GM21360 (cell line): ENCODE measurements around the gene ITSN1.

Experiments
- ATAC-seq: cut with Tn5 transposase; IDR thresholded peaks from one replicate; pipeline ENCODE4 v1.9.1; 2021; ENCODE audit warnings: mild to moderate bottlenecking, moderate library complexity; ENCODE audit not compliant: unreplicated experiment

The ITSN1 gene

DNA sequence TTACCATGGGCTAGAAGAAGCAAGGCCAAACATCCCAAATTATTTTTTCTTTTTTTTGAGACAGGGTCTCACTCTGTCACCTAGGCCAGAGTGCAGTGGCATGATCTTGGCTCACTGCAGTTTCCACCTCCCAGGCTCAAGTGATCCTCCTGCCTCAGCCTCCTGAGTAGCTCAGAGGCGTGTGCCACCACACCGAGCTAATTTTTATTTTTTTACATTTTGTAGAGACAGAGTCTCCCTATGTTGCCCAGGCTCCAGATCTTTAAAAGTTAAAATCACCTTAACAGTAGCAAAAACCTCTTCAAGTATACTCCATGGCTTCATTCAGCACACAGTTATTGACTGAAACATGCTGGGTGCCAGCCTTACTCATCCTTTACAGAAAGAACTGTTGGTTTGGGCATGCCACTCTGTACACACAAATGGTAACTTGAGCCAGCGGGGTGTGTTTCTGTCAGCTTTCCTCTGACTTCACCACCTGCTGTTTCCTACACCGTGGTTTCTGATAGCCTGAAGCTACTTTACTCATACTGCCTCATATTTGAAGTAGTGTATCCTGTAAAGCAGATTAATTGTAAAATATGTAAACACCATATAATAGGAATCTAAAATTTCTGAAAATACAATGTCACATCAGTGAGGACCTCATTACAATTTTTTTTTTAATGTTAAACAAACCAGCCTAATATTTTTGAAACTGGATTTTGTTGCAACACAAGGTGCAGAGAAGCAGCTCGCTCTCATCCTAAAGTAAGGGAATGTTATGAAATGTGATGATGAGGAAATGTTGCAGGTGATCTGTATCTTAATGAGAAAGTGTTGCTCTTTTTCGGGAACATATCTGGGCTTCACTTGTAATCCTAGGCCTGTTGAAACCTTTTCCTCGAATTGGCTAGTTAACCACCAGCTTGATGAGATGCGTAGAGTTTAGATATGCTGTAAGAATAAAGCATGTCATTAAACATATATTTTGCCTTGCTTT is 159.4 kb downstream of the ITSN1 start:
- no peak for ATAC-seq

DNA sequence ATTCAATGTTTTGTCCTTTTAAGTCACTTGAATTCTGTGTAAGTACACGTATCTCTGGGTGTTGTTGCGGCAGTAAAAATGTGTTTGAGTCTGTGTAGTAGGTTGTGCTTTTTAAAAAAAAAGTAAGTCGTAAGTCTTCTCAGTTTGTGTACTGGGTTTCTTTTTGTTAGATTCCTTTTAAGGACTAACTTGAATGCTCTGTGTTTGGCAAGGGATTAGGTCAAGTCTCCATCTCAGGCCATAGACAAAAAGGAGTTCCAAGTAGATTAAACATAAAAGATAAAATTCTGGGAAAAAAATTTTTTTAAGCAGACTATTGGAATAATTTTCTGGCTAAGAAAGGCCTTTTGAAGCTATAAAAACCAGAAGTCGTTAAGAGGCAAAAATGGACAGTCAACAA is 160.2 kb downstream of the ITSN1 start:
- ATAC-seq, result no peak

DNA sequence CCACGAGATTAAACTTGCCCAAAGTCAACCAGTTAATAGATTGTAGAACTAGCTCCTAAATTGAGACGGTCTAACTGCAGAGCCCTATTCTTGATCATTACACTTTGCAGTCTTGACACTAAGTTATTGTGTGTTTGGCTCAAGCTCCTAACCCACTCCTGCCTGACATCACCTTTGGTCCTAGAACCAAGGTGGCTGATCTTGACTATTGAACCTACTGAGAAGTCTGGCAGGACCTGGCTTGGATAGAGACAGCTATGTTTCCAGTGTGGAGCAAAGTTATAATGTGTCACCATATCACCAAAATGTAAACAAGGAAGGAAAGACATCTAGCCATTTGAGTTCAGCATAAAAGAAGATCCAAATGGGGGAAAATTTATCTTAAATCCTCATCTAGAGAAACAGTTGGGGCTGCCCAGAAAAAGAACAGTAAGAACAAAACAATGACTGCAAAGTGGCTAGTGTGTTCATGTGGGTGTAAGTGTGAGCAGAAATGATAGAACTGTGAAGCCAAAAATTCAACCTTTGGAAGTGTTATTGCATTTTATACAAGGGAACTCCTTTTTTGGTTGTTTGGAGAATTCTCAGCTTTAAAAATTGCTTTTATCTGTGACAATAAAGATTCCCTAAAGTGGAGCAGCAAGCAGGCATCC is 166.5 kb downstream of the ITSN1 start:
- no peak for ATAC-seq

DNA sequence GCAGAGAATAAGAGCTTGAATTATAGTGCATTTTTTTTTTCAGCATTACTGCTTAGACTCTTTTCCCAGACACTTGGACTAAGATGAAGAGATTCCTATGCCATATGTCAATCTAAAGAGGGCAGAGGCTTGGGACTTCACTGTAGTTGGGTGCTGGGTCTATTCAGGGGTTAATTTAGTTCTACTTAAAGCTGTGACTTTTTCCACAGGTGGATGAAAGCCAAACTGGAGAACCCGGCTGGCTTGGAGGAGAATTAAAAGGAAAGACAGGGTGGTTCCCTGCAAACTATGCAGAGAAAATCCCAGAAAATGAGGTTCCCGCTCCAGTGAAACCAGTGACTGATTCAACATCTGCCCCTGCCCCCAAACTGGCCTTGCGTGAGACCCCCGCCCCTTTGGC is 168.5 kb downstream of the ITSN1 start:
- ATAC-seq, result no peak

DNA sequence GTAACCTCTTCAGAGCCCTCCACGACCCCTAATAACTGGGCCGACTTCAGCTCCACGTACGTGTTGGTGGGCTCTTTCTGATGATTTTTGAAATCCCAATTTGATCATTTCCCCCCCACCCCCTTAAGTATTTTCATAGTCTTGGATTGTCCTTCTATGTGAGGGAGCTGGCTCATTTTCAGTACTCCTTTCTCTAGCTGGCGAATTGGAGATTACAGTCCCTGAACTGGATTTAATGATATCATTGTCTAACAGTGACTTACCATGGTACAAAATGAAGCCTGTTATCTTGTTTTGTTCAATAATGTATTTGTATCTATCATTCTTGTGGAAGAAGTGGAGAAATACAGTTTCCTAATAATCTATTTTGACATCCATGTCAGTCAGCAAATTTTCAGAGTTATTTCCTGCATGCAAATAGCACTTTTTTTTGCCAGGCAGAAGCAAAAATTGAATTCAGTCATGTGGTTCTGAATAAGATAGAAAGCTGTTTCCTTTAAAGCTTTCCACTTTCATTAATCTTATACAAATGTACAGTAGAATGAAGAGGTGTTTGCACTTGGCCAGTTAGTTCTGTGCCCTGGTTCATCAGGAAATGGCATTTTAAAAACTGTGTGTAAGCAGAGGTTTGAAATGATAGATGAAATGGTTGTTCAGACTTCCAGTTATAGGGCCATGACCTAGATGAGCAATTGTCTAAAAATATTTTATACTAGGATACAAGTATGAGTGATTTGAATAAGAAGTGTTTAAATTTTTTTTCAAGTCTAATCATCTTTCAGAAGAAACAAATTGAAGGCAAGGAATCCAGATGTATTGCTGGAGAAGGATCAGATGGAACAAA is 169.1 kb downstream of the ITSN1 start:
- ATAC-seq, result no peak

DNA sequence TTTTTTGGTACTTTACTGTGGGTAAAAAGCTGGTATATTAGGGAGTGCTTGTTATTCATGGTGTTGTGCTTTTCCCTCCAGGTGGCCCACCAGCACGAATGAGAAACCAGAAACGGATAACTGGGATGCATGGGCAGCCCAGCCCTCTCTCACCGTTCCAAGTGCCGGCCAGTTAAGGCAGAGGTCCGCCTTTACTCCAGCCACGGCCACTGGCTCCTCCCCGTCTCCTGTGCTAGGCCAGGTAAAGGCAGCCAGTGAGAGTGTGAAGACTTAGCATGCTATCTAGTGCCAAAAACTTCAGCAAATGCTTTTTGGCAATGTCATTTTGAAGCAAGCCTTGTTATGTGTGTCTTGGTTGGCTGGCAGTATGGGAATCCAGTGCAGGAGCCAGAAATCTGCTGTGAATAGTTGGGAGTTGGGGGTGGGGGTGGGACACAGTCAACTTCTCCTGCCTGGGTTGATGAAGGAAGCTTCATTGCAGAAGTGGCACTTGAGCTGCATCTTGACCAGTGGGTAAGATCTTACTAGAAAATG is 171.6 kb downstream of the ITSN1 start:
- ATAC-seq, result no peak

DNA sequence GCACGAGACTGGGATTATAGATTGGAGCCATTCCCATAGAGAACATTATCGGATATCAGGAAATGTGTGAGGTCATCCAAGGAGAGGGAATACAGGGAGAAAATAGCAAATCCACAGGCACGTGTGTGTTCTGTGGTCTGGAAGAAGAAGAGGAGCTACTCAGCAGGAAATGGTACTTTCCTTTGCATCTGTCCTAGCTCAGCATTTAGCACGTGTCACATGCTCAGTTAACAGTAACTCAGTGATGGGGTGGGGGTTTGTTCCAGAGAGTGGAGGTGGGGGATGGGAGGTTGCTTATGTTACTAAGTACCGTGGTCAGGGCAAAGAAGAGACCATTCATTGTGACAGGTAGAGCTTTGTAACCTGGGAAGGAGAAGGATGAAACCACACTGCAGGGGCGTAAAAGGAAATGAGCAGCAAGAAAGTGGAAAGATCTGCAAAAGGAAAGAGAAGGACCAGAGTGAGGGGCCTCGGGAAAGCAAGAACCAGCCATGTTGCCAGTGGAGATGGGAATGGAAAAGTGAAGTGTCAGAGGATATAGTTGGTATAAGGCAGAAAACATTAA is 172.9 kb downstream of the ITSN1 start:
- no peak for ATAC-seq

DNA sequence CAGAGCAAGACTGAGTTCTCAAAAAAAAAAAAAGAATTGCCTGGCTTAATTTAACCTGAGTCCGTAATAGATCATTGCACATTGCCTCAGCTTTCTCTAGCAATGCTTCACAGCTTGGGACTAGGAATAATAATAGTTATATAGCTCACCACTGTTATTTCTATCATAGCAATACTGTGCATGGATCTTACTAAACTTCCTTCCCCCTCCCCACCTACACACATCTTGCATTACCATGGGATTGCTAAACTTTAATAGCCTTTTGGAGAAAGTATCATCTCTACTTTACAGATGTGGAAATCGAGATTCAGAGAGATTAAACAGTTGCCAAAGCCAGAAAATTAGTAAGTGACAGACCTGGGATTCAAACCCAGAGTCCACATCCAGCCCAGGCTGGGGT is 173.9 kb downstream of the ITSN1 start:
- no peak for ATAC-seq

DNA sequence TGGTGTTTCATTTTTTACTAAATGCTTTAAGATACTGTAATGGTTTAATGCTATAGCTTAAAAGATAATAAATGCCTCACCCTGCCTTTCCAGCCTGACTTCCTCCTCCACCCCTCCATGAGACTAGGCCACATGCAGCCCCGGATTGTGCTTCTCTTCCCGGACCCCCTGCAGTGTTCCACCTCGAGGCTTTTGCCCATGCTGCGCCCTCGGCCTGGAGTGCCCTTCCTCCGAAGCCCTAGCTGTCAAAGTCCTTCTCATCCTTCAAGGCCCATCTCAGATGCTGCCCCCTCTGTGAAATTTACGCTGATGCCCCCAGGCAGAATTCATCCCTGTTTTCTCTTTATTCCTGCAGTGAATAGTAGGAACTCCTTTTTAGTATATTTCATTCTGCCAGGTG is 174.8 kb downstream of the ITSN1 start:
- no peak for ATAC-seq

DNA sequence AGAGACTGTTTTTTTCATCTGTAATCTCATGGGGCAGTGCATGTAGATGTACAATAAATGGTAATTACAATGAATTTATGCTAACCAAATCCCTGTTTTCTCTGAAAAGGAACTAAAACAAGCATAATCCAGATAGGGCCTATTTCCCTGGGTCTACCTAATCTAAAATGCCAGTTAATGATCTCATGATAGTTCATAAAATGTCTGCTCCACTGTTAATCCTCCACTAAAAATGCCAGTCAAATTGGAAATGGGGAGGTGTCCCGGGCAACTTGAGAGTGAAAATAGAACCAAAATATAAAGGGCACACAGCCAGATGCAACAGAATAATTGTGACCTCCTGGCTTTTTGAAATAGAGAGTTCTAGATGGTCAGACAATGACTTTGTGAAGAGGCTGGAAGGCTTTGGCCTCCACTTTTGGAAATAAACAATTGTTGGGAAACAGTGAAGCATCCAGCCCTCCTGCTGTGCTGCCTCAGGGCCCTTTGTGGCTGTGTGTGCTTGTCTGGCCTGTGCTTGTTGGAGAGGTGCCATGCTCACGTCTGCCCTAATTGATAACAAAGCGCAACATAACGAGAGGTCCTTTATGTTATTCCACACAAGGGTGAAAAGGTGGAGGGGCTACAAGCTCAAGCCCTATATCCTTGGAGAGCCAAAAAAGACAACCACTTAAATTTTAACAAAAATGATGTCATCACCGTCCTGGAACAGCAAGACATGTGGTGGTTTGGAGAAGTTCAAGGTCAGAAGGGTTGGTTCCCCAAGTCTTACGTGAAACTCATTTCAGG is 175.6 kb downstream of the ITSN1 start:
- no peak for ATAC-seq

DNA sequence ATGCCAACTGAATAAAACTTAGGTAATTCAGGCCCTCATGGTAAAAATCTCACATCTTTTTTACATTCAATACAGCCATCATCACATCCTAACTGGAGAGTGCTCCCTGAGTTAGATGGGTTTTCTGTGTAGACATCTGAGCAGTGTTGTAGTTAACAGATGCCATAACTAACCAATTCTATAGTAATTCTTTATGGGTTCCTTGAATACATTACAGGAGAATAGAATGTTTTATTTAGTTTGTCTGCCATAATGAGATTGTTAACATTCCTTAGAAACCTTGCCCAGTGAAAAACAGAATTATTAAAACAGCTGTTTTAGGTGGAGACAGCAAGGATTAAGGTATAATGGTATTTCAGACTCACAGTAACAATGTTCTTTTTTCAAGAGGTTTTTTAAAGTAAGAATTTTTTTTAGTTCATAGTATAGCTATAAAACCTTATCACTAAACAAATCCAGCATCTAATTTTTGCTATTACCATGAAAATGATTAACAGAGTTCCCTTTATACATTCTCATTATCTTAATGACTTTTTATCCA is 178.0 kb downstream of the ITSN1 start:
- ATAC-seq, result no peak

DNA sequence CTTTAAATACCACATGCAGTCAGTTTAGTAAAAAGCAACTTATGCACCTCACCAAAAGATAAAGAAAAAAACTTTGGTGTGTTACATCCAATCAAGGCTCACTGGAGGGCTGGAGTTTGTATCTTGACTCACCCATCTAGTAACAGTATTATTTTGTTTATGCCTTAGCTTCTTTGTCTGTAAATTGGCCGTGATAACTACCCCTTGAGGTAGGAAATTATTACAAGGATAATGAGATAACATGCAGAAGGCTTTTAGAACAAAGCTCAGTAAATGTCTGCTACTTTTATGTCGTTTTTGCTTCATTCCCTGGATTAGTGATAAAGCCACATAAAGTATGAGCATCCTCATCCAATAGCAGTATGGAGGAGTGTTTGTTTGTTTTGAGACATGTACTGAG is 178.5 kb downstream of the ITSN1 start:
- no peak for ATAC-seq

DNA sequence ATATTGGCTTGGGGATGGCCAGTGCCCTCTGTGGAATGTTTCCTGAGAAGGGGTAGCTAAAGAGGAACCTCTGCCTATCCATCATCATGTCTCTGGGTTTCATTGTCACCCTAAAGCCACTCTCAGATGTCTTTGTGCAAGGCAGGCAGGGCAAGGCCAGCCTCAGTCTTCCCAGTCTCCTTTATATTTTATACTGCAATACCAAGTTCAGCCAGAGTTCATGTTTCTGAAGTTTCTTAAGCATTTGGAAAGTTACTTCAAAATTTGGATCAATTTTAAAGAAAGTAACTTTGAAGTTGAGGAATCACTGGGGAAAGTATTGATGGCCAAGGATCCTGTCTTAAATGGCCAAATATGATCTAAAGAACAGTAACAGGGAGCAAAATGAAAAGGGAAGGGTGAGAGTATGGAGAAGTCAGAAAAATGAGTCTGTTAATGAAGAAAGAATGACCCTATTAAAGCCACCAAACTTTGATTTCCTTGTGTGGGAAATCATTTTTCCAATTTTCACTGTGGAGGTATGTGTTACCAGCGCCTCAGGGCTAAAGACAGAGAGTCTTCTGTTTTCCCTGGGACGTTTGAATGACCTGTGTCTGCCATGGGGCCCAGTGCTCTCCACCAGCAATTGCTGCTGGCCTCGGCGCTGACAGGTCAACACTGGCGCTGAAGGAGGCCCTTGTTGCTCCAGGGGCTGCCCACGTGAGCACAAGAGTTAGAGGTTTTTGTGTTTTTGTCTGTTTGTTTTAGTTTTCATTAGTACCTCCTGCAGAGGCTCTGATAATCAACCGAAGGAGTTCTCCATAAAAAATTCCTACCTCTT is 179.4 kb downstream of the ITSN1 start:
- ATAC-seq, result no peak

DNA sequence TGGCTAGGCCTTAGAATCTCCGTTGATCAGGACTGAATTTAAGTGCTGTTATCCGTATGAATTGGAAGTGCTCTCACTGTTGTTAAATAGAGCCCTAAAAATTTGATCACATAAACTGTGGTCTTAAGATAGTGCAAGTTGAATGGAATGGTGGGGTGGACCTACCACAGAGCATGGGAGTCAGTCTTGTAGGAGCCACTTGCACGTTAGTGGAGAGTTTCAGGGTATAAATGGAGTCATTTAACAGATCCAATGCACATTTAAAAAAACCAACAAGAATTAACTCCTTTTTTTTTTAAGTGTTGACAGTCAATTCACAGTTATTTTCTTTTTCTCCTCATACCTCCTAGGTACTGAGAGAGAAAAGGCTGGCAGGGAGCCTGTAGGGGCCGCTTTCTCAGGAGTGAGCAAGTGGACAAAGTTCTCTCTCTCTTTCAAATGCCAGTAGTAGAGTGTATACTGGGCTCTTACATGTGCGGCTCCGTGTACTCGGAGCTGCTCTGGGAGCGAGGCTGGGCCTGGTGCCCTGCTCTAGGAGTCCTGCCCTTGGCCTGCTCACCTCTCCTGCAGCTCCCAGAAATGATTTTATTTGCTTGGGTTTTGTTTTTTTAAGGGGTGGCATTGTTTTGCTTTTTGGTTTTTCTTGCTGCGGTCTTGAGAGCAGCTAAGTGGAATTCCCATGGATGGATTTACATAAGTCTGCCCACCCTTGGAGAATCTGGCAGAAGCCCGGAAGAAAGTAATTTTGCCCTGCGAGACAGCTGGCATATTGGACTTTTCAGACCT is 182.0 kb downstream of the ITSN1 start:
- ATAC-seq, result no peak

DNA sequence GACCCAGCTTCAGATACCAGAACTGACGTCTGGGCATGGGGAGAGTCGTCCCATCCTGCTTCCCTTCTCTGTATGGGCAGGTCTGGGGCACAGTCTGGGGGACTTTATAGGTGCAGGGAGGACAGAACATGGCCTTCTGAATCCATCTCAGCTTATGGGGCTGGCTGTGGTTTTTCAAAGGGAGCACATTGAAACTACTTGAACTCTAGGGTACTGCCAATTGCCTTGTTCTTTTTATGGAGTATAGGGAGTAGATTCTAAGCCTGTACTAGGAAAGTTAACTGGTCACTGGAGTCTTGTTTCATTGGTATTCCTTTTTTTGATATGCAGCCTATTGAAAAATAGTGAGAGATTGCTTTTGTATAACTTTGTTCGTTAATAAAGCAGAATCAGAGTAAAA is 183.1 kb downstream of the ITSN1 start:
- ATAC-seq, result no peak

DNA sequence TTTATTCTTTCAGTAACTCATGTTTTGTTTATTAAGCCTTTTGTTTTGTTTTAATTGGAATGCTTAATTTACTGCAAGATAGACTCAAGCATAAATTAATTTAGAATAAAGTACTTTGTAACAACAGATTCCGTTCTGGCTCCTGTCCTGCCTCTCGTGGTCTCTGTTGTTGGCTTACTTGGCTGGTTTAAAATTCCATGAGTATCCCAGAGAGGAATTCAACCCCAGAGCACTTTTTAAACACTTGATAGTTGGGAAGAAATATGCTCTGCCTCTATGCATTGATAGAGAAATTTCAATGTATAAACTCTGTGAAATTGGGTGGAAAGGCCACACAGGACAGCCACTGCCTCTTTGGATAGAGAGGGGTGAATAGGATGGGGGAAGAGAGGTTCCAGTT is 183.6 kb downstream of the ITSN1 start:
- no peak for ATAC-seq

DNA sequence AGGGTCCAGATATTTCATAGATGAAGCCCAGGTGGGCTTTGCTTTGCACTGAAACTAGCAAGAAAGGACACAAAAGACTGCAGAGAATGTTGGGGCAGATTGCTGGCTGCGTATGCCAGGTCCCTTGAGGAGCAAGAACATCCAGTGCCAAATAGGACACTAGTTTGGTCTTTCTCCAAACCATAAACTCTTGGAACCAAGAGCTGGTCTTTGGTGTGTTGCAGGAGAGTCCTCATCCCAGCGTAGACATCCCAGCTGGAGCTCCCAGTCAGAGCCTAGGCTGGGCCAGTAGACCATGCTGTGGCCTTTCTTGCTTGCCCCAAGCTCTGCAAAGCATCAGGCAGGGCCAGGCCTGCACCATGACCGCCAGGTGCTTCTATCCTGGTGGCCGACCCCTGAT is 185.8 kb downstream of the ITSN1 start:
- no peak for ATAC-seq

DNA sequence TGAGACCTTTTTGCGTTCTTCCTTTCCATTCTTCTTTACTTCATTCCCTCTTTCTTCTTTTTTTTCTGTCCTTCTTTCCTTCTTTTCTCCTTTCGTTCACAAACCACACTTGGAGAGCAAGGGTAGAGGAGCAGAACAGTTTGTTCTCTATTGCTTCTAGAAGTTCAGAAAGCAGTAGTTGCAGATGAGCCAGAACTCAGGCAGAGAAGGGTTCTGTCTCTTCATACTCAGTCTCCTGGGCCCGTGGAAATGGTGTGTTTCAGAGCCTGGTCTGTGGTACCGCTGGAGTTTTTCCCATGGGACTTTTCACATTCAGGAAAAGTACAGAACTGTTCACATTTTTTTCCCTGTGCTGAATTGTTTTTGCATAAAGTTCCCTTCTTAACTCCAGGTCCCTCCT is 186.3 kb downstream of the ITSN1 start:
- no peak for ATAC-seq
